ENCODE results near the gene ALOXE3.

DNA sequence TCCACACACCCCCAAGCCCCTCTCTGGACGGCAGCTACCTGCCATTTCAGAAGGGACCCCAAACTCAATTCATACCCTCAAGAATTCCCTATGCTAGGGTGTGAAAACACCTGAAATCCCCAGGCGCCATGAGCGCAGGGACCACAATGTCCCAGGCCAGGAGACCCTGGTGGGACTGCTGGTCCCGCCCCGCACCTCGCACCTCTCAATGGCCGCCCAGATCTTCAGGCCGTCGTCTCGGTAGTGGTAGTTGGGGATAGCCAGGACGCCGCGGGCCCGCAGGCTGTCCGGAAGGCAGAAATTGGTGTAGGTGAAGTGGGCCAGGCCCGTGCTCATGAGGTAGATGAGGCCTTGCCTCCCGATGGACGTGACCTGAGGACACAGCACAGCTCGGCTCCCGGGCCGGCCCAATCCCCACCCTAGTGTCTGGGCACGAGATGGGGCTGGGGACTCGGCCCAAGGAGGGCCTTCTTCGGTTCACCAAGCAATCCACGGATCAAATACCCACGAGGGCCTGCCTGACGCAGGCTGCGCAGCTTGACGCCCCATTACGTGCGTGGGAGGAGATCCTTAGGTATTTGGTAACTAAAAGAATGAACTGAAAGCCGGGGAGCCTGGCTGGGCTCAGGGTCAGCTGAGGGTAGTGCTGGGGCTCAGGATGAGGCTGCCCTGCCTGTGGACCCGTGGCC lies 9.2 kb downstream of the ALOXE3 start:
- TF ChIP-seq SIN3A (IDR thresholded peaks at IDR 0.05; ENCODE audit: borderline replicate concordance, insufficient read depth, low read length): no peak
- no peak for TF ChIP-seq TAF1 (IDR thresholded peaks at IDR 0.05; ENCODE audit: borderline replicate concordance, insufficient read depth, low read length)
- no peak for TF ChIP-seq POLR2AphosphoS5 (IDR thresholded peaks at IDR 0.05; ENCODE audit: low read depth, low read length)
- TF ChIP-seq, protein P1, sequence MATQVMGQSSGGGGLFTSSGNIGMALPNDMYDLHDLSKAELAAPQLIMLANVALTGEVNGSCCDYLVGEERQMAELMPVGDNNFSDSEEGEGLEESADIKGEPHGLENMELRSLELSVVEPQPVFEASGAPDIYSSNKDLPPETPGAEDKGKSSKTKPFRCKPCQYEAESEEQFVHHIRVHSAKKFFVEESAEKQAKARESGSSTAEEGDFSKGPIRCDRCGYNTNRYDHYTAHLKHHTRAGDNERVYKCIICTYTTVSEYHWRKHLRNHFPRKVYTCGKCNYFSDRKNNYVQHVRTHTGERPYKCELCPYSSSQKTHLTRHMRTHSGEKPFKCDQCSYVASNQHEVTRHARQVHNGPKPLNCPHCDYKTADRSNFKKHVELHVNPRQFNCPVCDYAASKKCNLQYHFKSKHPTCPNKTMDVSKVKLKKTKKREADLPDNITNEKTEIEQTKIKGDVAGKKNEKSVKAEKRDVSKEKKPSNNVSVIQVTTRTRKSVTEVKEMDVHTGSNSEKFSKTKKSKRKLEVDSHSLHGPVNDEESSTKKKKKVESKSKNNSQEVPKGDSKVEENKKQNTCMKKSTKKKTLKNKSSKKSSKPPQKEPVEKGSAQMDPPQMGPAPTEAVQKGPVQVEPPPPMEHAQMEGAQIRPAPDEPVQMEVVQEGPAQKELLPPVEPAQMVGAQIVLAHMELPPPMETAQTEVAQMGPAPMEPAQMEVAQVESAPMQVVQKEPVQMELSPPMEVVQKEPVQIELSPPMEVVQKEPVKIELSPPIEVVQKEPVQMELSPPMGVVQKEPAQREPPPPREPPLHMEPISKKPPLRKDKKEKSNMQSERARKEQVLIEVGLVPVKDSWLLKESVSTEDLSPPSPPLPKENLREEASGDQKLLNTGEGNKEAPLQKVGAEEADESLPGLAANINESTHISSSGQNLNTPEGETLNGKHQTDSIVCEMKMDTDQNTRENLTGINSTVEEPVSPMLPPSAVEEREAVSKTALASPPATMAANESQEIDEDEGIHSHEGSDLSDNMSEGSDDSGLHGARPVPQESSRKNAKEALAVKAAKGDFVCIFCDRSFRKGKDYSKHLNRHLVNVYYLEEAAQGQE (IDR thresholded peaks at IDR 0.05; ENCODE audit: insufficient read depth in 1 of 2, low read depth in 2 of 2, low read length in 2 of 2): no peak

Measured in PFSK-1 (cell line).